ENCODE measurements around the gene PRDM16.

- TF ChIP-seq CTCF (IDR thresholded peaks at IDR 0.05; ENCODE audit: low read length) (no peak), EZH2 (IDR thresholded peaks at IDR 0.05; ENCODE audit: borderline replicate concordance, low read length) (no peak)
Observed at GRCh38 chr1:3444736-3445135, 375.7 kb downstream of the PRDM16 start.

Data from OCI-LY1 (cell line).